ENCODE results near the gene SPIRE1. TPM values are rescaled to one million over a fixed set of nuclear protein-coding genes. Genes with fewer than 3 reads are reported as not detected.

Gene SPIRE1
- polyA plus RNA-seq, 1 donor from 2014 or later: 22.2 TPM

GRCh38 chr18:12424252-12424651 is 233.7 kb downstream of the SPIRE1 start:
- H3K27ac ChIP-seq (ENCODE audit: low read length): no peak overlapping the region
- H2AFZ ChIP-seq (ENCODE audit: low read depth, low read length): no peak overlapping the region
- H4K20me1 ChIP-seq (ENCODE audit: insufficient read depth): no peaks in the 10 kb centered on the region
- no peak overlapping the region for H3K4me3 ChIP-seq (ENCODE audit: low read length)
- no peaks in the 10 kb centered on the region for H3K9me2 ChIP-seq (ENCODE audit: insufficient read depth, low read length)
- H3K9ac ChIP-seq (ENCODE audit: low read length): no peak overlapping the region
- H3K9me3 ChIP-seq (ENCODE audit: low read length): peaks cover 9% of the 10 kb centered on the region
- H3F3A ChIP-seq (ENCODE audit: insufficient read depth, low read length, poor library complexity, severe bottlenecking): no peaks in the 10 kb centered on the region
- no peak overlapping the region for H3K4me2 ChIP-seq (ENCODE audit: low read length)
- TF ChIP-seq EZH2 (IDR thresholded peaks at IDR 0.05; ENCODE audit: borderline replicate concordance, insufficient read depth, low read length, poor library complexity, severe bottlenecking) (no peak), CTCF (IDR thresholded peaks at IDR 0.05; ENCODE audit: poor library complexity, severe bottlenecking) (no peak)
- H3K79me2 ChIP-seq (replicated peaks; ENCODE audit: insufficient read depth, low read length): no peaks in the 10 kb centered on the region
- H3K36me3 ChIP-seq (ENCODE audit: insufficient read depth, low read length): no peaks in the 10 kb centered on the region
- peaks cover 5% of the 10 kb centered on the region for H3K27me3 ChIP-seq (ENCODE audit: insufficient read depth, low read depth, low read length)

DNA sequence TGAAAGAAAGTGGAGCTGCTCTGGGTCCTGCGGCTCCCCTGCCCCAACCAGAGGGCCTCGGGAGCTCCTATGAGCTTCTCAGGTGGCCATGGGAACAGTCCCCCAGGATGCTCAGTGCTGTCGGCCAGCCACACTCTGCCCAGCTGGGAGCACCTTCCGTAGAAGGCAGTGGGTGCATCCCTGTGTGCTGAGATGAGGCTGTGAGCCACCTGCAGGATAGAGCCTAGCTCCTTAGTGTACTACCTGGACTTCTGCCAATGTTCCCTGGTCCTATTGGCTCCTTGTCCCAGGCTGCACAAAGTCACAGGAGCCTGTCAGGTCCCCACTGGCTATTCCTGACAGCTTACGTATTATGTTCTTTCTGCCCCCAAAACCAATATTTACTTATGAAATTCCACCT is 234.1 kb downstream of the SPIRE1 start:
- Histone ChIP-seq H3K4me2 (ENCODE audit: low read length) (no peak overlapping the region), H2AFZ (ENCODE audit: low read depth, low read length) (no peak overlapping the region), H3K9me3 (ENCODE audit: low read length) (peaks cover 9% of the 10 kb centered on the region), H3K27ac (ENCODE audit: low read length) (no peak overlapping the region), H4K20me1 (ENCODE audit: insufficient read depth) (no peaks in the 10 kb centered on the region), H3K4me3 (ENCODE audit: low read length) (no peak overlapping the region), H3K27me3 (ENCODE audit: insufficient read depth, low read depth, low read length) (peaks cover 5% of the 10 kb centered on the region), H3K79me2 (replicated peaks; ENCODE audit: insufficient read depth, low read length) (no peaks in the 10 kb centered on the region), H3F3A (ENCODE audit: insufficient read depth, low read length, poor library complexity, severe bottlenecking) (no peaks in the 10 kb centered on the region), H3K9me2 (ENCODE audit: insufficient read depth, low read length) (no peaks in the 10 kb centered on the region), H3K9ac (ENCODE audit: low read length) (no peak overlapping the region), H3K36me3 (ENCODE audit: insufficient read depth, low read length) (no peaks in the 10 kb centered on the region)
- TF ChIP-seq RAD21 (conservative IDR thresholded peaks at IDR 0.05) (no peak), TAF1 (IDR thresholded peaks at IDR 0.05; ENCODE audit: low read depth) (no peak), SMC3 (conservative IDR thresholded peaks at IDR 0.05; ENCODE audit: poor library complexity) (no peak), EP300 (conservative IDR thresholded peaks at IDR 0.05; ENCODE audit: poor library complexity, severe bottlenecking) (no peak), CTCF (IDR thresholded peaks at IDR 0.05; ENCODE audit: poor library complexity, severe bottlenecking) (no peak), POLR2AphosphoS5 (IDR thresholded peaks at IDR 0.05) (no peak), EZH2 (IDR thresholded peaks at IDR 0.05; ENCODE audit: borderline replicate concordance, insufficient read depth, low read length, poor library complexity, severe bottlenecking) (no peak), MXI1 (conservative IDR thresholded peaks at IDR 0.05; ENCODE audit: poor library complexity, severe bottlenecking) (no peak)
- TF ChIP-seq, protein P1, sequence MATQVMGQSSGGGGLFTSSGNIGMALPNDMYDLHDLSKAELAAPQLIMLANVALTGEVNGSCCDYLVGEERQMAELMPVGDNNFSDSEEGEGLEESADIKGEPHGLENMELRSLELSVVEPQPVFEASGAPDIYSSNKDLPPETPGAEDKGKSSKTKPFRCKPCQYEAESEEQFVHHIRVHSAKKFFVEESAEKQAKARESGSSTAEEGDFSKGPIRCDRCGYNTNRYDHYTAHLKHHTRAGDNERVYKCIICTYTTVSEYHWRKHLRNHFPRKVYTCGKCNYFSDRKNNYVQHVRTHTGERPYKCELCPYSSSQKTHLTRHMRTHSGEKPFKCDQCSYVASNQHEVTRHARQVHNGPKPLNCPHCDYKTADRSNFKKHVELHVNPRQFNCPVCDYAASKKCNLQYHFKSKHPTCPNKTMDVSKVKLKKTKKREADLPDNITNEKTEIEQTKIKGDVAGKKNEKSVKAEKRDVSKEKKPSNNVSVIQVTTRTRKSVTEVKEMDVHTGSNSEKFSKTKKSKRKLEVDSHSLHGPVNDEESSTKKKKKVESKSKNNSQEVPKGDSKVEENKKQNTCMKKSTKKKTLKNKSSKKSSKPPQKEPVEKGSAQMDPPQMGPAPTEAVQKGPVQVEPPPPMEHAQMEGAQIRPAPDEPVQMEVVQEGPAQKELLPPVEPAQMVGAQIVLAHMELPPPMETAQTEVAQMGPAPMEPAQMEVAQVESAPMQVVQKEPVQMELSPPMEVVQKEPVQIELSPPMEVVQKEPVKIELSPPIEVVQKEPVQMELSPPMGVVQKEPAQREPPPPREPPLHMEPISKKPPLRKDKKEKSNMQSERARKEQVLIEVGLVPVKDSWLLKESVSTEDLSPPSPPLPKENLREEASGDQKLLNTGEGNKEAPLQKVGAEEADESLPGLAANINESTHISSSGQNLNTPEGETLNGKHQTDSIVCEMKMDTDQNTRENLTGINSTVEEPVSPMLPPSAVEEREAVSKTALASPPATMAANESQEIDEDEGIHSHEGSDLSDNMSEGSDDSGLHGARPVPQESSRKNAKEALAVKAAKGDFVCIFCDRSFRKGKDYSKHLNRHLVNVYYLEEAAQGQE (IDR thresholded peaks at IDR 0.05; ENCODE audit: borderline replicate concordance): no peak

Data from neural cell (in vitro differentiated cells).